ENCODE measurements around the gene SH3BP5. TPM values are rescaled to one million over a fixed set of nuclear protein-coding genes. Genes with fewer than 3 reads are reported as not detected.
"Not testable (repeated sequence)": the region's sequence is repeated elsewhere in the genome, so short reads cannot be mapped to it uniquely, and the experiment has no call there.

Gene SH3BP5
- total and polyA plus RNA-seq, 2 experiments from 2014 or later, result 15.9 to 16.3 TPM

- WGBS (ENCODE audit: low lambda C conversion rate, missing lambda C conversion rate), result 87% methylated on average over 6 of the region's 6 CpGs
- Histone ChIP-seq H3K4me3 (no peak overlapping the region), H3K4me2 (no peak overlapping the region), H2AFZ (no peak overlapping the region), H3K27ac (no peak overlapping the region), H3K36me3 (replicated peaks; ENCODE audit: insufficient read depth, low read depth) (no peaks in the 10 kb centered on the region), H3K9me3 (ENCODE audit: low read depth) (no peaks in the 10 kb centered on the region), H3K27me3 (no peaks in the 10 kb centered on the region), H3K9me2 (replicated peaks; ENCODE audit: insufficient read depth) (no peaks in the 10 kb centered on the region), H3K4me1 (ENCODE audit: insufficient read depth) (peaks cover 7% of the 10 kb centered on the region), H4K20me1 (ENCODE audit: insufficient read depth, poor library complexity, severe bottlenecking) (no peaks in the 10 kb centered on the region), H3K79me2 (no peaks in the 10 kb centered on the region)
- TF ChIP-seq EZH2phosphoT487 (IDR thresholded peaks at IDR 0.05; ENCODE audit: low read depth, severe bottlenecking, unreplicated experiment) (no peak), CTCF (IDR thresholded peaks at IDR 0.05; ENCODE audit: poor library complexity) (no peak), EZH2 (IDR thresholded peaks at IDR 0.05; ENCODE audit: borderline replicate concordance) (no peak)
- DNase-seq (ENCODE audit: low spot score), result no peak
Observed at GRCh38 chr3:15359677-15360397, 27.5 kb upstream of the SH3BP5 start.

GRCh38 chr3:15356651-15357061 is 24.3 kb upstream of the SH3BP5 start:
- not testable (repeated sequence) for DNase-seq (ENCODE audit: low spot score); H3K79me2 ChIP-seq; H2AFZ ChIP-seq; H3K4me3 ChIP-seq; H3K4me2 ChIP-seq; H3K27me3 ChIP-seq; H3K9me3 ChIP-seq (ENCODE audit: low read depth); H3K27ac ChIP-seq; H3K9me2 ChIP-seq (replicated peaks; ENCODE audit: insufficient read depth); H3K36me3 ChIP-seq (replicated peaks; ENCODE audit: insufficient read depth, low read depth); H4K20me1 ChIP-seq (ENCODE audit: insufficient read depth, poor library complexity, severe bottlenecking); H3K4me1 ChIP-seq (ENCODE audit: insufficient read depth)
- WGBS (ENCODE audit: low lambda C conversion rate, missing lambda C conversion rate), result 81% methylated on average over 5 of the region's 5 CpGs

GRCh38 chr3:15356176-15356575 is 23.8 kb upstream of the SH3BP5 start:
- Histone ChIP-seq H3K4me1 (ENCODE audit: insufficient read depth) (no peaks in the 10 kb centered on the region), H3K27me3 (no peaks in the 10 kb centered on the region), H3K4me3 (no peak overlapping the region), H3K9me2 (replicated peaks; ENCODE audit: insufficient read depth) (no peaks in the 10 kb centered on the region), H2AFZ (no peak overlapping the region), H3K79me2 (no peaks in the 10 kb centered on the region), H3K27ac (no peak overlapping the region), H4K20me1 (ENCODE audit: insufficient read depth, poor library complexity, severe bottlenecking) (no peaks in the 10 kb centered on the region), H3K9me3 (ENCODE audit: low read depth) (no peaks in the 10 kb centered on the region), H3K4me2 (no peak overlapping the region), H3K36me3 (replicated peaks; ENCODE audit: insufficient read depth, low read depth) (no peaks in the 10 kb centered on the region)
- TF ChIP-seq CTCF (IDR thresholded peaks at IDR 0.05; ENCODE audit: poor library complexity), result no peak
- no peak for TF ChIP-seq EZH2phosphoT487 (IDR thresholded peaks at IDR 0.05; ENCODE audit: low read depth, severe bottlenecking, unreplicated experiment)
- DNase-seq (ENCODE audit: low spot score), result peak; percentile 34
- WGBS (ENCODE audit: low lambda C conversion rate, missing lambda C conversion rate), result 53% methylated on average over 2 of the region's 2 CpGs

- DNase-seq (ENCODE audit: low spot score), result no peak
- H3K36me3 ChIP-seq (replicated peaks; ENCODE audit: insufficient read depth, low read depth), result no peaks in the 10 kb centered on the region
- H3K79me2 ChIP-seq, result no peaks in the 10 kb centered on the region
- no peak overlapping the region for H3K4me3 ChIP-seq
- no peaks in the 10 kb centered on the region for H3K4me1 ChIP-seq (ENCODE audit: insufficient read depth)
- TF ChIP-seq EZH2 (IDR thresholded peaks at IDR 0.05; ENCODE audit: borderline replicate concordance) (no peak), CTCF (IDR thresholded peaks at IDR 0.05; ENCODE audit: poor library complexity) (no peak), EZH2phosphoT487 (IDR thresholded peaks at IDR 0.05; ENCODE audit: low read depth, severe bottlenecking, unreplicated experiment) (no peak)
- no peaks in the 10 kb centered on the region for H4K20me1 ChIP-seq (ENCODE audit: insufficient read depth, poor library complexity, severe bottlenecking)
- no peaks in the 10 kb centered on the region for H3K9me2 ChIP-seq (replicated peaks; ENCODE audit: insufficient read depth)
- H3K27ac ChIP-seq, result no peak overlapping the region
- no peaks in the 10 kb centered on the region for H3K27me3 ChIP-seq
- no peaks in the 10 kb centered on the region for H3K9me3 ChIP-seq (ENCODE audit: low read depth)
- H2AFZ ChIP-seq, result no peak overlapping the region
- no peak overlapping the region for H3K4me2 ChIP-seq
- 97% methylated on average over 1 of the region's 1 CpG for WGBS (ENCODE audit: low lambda C conversion rate, missing lambda C conversion rate)
Observed at GRCh38 chr3:15355086-15355485, 22.7 kb upstream of the SH3BP5 start.

All from hepatocyte (in vitro differentiated cells).